Measurements from ENCODE around the gene COBL. TPM values are rescaled to one million over a fixed set of nuclear protein-coding genes. Genes with fewer than 3 reads are reported as not detected.

The COBL gene
- total and polyA plus RNA-seq, 10 of the 15 experiments (the other 5 are each of a cell fraction or from before 2014, with no cell fraction given): 0.21 TPM; not detected in 9

DNA sequence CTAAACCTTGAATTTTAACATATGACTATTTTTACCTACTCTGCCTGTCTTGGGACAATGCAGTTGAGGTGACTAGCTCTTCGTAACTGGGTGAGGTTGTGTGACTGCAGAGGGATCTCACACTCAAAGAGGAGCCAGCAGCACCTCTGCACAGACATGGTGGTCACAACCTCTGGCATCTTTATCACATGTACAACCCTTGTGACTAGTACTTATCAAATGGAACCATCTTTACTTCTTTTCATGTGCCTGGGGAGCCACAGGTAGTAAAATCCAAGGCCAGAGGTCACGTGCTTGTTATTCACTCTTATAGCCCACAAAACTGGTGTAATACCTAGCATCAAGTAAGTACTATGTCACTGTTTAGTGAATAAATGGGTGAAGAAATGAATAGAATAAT lies 244.3 kb downstream of the COBL start:
- H3K27ac ChIP-seq (ENCODE audit: control insufficient read depth, insufficient read depth): no peak overlapping the region
- ATAC-seq (no peak), FAIRE-seq (no peak), DNase-seq (ENCODE audit: low read depth, low spot score) (no peak)
- in situ Hi-C loops (cut with MboI): no loop called here
- ChIA-PET RAD21 (ENCODE audit: unreplicated experiment) (no interaction called here), SMC1A (ENCODE audit: uncharacterized antibody, unreplicated experiment) (no interaction called here), CTCF (interaction anchor here (1.1 kb wide), 1 partner anchor 65 kb away, joined by 3 read pairs; no protein-coding TSS in a partner anchor), POLR2A (no interaction called here)
- H3K9me3 ChIP-seq (replicated peaks; ENCODE audit: control insufficient read depth, insufficient read depth, low read length): no peaks in the 10 kb centered on the region
- no peaks in the 10 kb centered on the region for H3K4me1 ChIP-seq (ENCODE audit: control insufficient read depth, insufficient read depth, low read length)
- 3% methylated on average over 2 of the region's 2 CpGs for WGBS (ENCODE audit: insufficient coverage, insufficient replicate concordance, low lambda C conversion rate, missing lambda C conversion rate)
- H3K27me3 ChIP-seq (replicated peaks in 1 of 2; ENCODE audit: control insufficient read depth in 2 of 2, insufficient read depth in 2 of 2, low read length in 1 of 2): no peaks in the 10 kb centered on the region
- no peak overlapping the region for H3K9ac ChIP-seq (ENCODE audit: control insufficient read depth, insufficient read depth, low read length)
- no peak overlapping the region for H2AFZ ChIP-seq (ENCODE audit: control insufficient read depth, low read depth, low read length)
- TF ChIP-seq FOXM1 (IDR thresholded peaks at IDR 0.05; ENCODE audit: low read depth, low read length): no peak
- no peak for TF ChIP-seq ATF7 (IDR thresholded peaks at IDR 0.05; ENCODE audit: low read depth)
- TF ChIP-seq, protein P1, sequence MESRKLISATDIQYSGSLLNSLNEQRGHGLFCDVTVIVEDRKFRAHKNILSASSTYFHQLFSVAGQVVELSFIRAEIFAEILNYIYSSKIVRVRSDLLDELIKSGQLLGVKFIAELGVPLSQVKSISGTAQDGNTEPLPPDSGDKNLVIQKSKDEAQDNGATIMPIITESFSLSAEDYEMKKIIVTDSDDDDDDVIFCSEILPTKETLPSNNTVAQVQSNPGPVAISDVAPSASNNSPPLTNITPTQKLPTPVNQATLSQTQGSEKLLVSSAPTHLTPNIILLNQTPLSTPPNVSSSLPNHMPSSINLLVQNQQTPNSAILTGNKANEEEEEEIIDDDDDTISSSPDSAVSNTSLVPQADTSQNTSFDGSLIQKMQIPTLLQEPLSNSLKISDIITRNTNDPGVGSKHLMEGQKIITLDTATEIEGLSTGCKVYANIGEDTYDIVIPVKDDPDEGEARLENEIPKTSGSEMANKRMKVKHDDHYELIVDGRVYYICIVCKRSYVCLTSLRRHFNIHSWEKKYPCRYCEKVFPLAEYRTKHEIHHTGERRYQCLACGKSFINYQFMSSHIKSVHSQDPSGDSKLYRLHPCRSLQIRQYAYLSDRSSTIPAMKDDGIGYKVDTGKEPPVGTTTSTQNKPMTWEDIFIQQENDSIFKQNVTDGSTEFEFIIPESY (IDR thresholded peaks at IDR 0.05): no peak
- TF ChIP-seq, protein P2, sequence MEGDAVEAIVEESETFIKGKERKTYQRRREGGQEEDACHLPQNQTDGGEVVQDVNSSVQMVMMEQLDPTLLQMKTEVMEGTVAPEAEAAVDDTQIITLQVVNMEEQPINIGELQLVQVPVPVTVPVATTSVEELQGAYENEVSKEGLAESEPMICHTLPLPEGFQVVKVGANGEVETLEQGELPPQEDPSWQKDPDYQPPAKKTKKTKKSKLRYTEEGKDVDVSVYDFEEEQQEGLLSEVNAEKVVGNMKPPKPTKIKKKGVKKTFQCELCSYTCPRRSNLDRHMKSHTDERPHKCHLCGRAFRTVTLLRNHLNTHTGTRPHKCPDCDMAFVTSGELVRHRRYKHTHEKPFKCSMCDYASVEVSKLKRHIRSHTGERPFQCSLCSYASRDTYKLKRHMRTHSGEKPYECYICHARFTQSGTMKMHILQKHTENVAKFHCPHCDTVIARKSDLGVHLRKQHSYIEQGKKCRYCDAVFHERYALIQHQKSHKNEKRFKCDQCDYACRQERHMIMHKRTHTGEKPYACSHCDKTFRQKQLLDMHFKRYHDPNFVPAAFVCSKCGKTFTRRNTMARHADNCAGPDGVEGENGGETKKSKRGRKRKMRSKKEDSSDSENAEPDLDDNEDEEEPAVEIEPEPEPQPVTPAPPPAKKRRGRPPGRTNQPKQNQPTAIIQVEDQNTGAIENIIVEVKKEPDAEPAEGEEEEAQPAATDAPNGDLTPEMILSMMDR (IDR thresholded peaks at IDR 0.05 in 2 of 3, conservative IDR thresholded peaks at IDR 0.05 in 1 of 3; ENCODE audit: control insufficient read depth in 2 of 3, extremely low read depth in 1 of 3, insufficient read depth in 1 of 3, low read depth in 3 of 3, low read length in 3 of 3): no peak
- no peak for TF ChIP-seq STAT3 (IDR thresholded peaks at IDR 0.05; ENCODE audit: low read depth, low read length)
- no peak for TF ChIP-seq NFXL1 (IDR thresholded peaks at IDR 0.05; ENCODE audit: borderline replicate concordance)
- TF ChIP-seq FOXK2 (IDR thresholded peaks at IDR 0.05): no peak
- TF ChIP-seq, protein P3, sequence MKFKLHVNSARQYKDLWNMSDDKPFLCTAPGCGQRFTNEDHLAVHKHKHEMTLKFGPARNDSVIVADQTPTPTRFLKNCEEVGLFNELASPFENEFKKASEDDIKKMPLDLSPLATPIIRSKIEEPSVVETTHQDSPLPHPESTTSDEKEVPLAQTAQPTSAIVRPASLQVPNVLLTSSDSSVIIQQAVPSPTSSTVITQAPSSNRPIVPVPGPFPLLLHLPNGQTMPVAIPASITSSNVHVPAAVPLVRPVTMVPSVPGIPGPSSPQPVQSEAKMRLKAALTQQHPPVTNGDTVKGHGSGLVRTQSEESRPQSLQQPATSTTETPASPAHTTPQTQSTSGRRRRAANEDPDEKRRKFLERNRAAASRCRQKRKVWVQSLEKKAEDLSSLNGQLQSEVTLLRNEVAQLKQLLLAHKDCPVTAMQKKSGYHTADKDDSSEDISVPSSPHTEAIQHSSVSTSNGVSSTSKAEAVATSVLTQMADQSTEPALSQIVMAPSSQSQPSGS (IDR thresholded peaks at IDR 0.05; ENCODE audit: low read length): no peak
- no peak for TF ChIP-seq EED (IDR thresholded peaks at IDR 0.05; ENCODE audit: low read depth)
- no peak for TF ChIP-seq NR2C1 (IDR thresholded peaks at IDR 0.05)
- TF ChIP-seq NFYA (IDR thresholded peaks at IDR 0.05; ENCODE audit: borderline replicate concordance, low read depth, low read length): no peak
- no peak for TF ChIP-seq YY1 (IDR thresholded peaks at IDR 0.05; ENCODE audit: low read depth, low read length)
- TF ChIP-seq, protein P4, sequence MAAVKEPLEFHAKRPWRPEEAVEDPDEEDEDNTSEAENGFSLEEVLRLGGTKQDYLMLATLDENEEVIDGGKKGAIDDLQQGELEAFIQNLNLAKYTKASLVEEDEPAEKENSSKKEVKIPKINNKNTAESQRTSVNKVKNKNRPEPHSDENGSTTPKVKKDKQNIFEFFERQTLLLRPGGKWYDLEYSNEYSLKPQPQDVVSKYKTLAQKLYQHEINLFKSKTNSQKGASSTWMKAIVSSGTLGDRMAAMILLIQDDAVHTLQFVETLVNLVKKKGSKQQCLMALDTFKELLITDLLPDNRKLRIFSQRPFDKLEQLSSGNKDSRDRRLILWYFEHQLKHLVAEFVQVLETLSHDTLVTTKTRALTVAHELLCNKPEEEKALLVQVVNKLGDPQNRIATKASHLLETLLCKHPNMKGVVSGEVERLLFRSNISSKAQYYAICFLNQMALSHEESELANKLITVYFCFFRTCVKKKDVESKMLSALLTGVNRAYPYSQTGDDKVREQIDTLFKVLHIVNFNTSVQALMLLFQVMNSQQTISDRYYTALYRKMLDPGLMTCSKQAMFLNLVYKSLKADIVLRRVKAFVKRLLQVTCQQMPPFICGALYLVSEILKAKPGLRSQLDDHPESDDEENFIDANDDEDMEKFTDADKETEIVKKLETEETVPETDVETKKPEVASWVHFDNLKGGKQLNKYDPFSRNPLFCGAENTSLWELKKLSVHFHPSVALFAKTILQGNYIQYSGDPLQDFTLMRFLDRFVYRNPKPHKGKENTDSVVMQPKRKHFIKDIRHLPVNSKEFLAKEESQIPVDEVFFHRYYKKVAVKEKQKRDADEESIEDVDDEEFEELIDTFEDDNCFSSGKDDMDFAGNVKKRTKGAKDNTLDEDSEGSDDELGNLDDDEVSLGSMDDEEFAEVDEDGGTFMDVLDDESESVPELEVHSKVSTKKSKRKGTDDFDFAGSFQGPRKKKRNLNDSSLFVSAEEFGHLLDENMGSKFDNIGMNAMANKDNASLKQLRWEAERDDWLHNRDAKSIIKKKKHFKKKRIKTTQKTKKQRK (IDR thresholded peaks at IDR 0.05; ENCODE audit: low read depth, low read length): no peak
- H4K20me1 ChIP-seq (ENCODE audit: control insufficient read depth, insufficient read depth): no peaks in the 10 kb centered on the region
- intact Hi-C loops (cut with micrococcal nuclease; ENCODE audit: unreplicated experiment): loop anchor here (5.0 kb wide), 1 partner anchor 70 kb away; no protein-coding TSS in a partner anchor
- H3K4me3 ChIP-seq: no peak overlapping the region
- no TSS peak for BruUV-seq (replicated peaks)
- no peak overlapping the region for H3K4me2 ChIP-seq (ENCODE audit: control insufficient read depth, insufficient read depth)
- no peaks in the 10 kb centered on the region for H3K79me2 ChIP-seq (ENCODE audit: control insufficient read depth, insufficient read depth, low read length)
- H3K36me3 ChIP-seq (ENCODE audit: control insufficient read depth in 2 of 2, insufficient read depth in 2 of 2, low read length in 1 of 2): no peaks in the 10 kb centered on the region

Data from GM12878 (cell line).